ENCODE results near the gene LRRIQ3.

LRRIQ3 gene

GRCh38 chr1:74091371-74091770, 106.6 kb downstream of the LRRIQ3 start:
- no peak for DNase-seq

- DNase-seq, result no peak
These were observed 114.8 kb downstream of the LRRIQ3 start for GRCh38 chr1:74083128-74083527.

- no peak for DNase-seq
These were observed 132.9 kb downstream of the LRRIQ3 start for GRCh38 chr1:74065081-74065480.

GRCh38 chr1:74057719-74058118, 140.3 kb downstream of the LRRIQ3 start:
- DNase-seq, result no peak

GRCh38 chr1:74053407-74053806, 144.6 kb downstream of the LRRIQ3 start:
- DNase-seq, result no peak

- DNase-seq, result no peak
These were observed 147.6 kb downstream of the LRRIQ3 start for GRCh38 chr1:74050386-74050785.

GRCh38 chr1:74038042-74038441, 159.9 kb downstream of the LRRIQ3 start:
- DNase-seq, result no peak

- no peak for DNase-seq
These were observed 185.4 kb downstream of the LRRIQ3 start for GRCh38 chr1:74012583-74012982.

GRCh38 chr1:74011736-74012135, 186.2 kb downstream of the LRRIQ3 start:
- DNase-seq, result no peak

- DNase-seq, result no peak
These were observed 187.8 kb downstream of the LRRIQ3 start for GRCh38 chr1:74010206-74010605.

- no peak for DNase-seq
These were observed 192.4 kb downstream of the LRRIQ3 start for GRCh38 chr1:74005533-74005932.

GRCh38 chr1:74003806-74004205, 194.2 kb downstream of the LRRIQ3 start:
- no peak for DNase-seq

- DNase-seq, result no peak
These were observed 199.5 kb downstream of the LRRIQ3 start for GRCh38 chr1:73998348-73998959.

GRCh38 chr1:73980324-73981040, 217.5 kb downstream of the LRRIQ3 start:
- no peak for DNase-seq

- DNase-seq, result no peak
These were observed 218.3 kb downstream of the LRRIQ3 start for GRCh38 chr1:73979684-73980083.

- no peak for DNase-seq
These were observed 219.0 kb downstream of the LRRIQ3 start for GRCh38 chr1:73978964-73979363.
